Vagina (tissue), 2 donors: ENCODE data around the gene SMYD1. TPM values are rescaled to one million over a fixed set of nuclear protein-coding genes. Genes with fewer than 3 reads are reported as not detected.

Experiments used
- DNase-seq, 2 donors: peaks; one replicate each; pipeline ENCODE4 v3.0.0-alpha.2; 2017; ENCODE audit errors: extremely low spot score in 2 of 2
- H3K27ac ChIP-seq: fragments of 200-600 bp; sonication (generic); one replicate; pipeline ENCODE4 v1.5.1; 2019
- H3K27me3 ChIP-seq: fragments of 200-600 bp; sonication (generic); one replicate; pipeline ENCODE4 v1.5.1; 2019
- H3K36me3 ChIP-seq, 2 donors: fragments of 200-600 bp; sonication (generic); one replicate each; pipeline ENCODE4 v1.5.1; 2017 to 2019
- H3K4me1 ChIP-seq: fragments of 200-600 bp; sonication (generic); one replicate; pipeline ENCODE4 v1.5.1; 2019
- H3K4me3 ChIP-seq, 2 donors: fragments of 200-600 bp; sonication (generic); 1 replicate in 1 of 2; 2 replicates in 1 of 2; pipeline ENCODE4 v1.5.1; 2016 to 2019
- H3K9me3 ChIP-seq: fragments of 200-600 bp; sonication (generic); one replicate; pipeline ENCODE4 v1.5.1; 2019
- POLR2A ChIP-seq, 2 donors: fragments of 450-650 bp; IDR thresholded peaks; one replicate each; pipeline ENCODE4 v1.6.1; 2017; ENCODE audit warnings: antibody characterized with exemption in 2 of 2, mild to moderate bottlenecking in 2 of 2, moderate library complexity in 2 of 2
- POLR2AphosphoS5 ChIP-seq, 2 donors: sonication (generic); formaldehyde crosslinking; IDR thresholded peaks; one replicate each; pipeline ENCODE4 v1.9.0; 2017; ENCODE audit warnings: antibody characterized with exemption in 2 of 2, mild to moderate bottlenecking in 2 of 2, low read depth in 1 of 2; ENCODE audit not compliant: insufficient read depth in 1 of 2
- intact Hi-C: fragments of 100-400 bp; cut with DNase I; formaldehyde crosslinking; loops from one replicate; pipeline ENCODE4 v1.15.1; 2023
- total RNA-seq: library from RNA; depleted of rRNA; stranded (reverse); fragments of >200 nt; gene quantifications from one replicate; pipeline ENCODE4 v1.2.3, GENCODE V29; 2016
- TF ChIP-seq, protein P1 (sequence below), 3 experiments: fragments of 450-650 bp in 2 of 3; fragments of 200-600 bp in 1 of 3; sonication (generic) in 1 of 3; IDR thresholded peaks; one replicate each; pipeline ENCODE4 v1.5.1; 2017 to 2019; ENCODE audit warnings: antibody characterized with exemption in 3 of 3, mild to moderate bottlenecking in 2 of 3, moderate library complexity in 2 of 3

The SMYD1 gene
- total RNA-seq, 1 donor from 2014 or later, result not detected

DNA sequence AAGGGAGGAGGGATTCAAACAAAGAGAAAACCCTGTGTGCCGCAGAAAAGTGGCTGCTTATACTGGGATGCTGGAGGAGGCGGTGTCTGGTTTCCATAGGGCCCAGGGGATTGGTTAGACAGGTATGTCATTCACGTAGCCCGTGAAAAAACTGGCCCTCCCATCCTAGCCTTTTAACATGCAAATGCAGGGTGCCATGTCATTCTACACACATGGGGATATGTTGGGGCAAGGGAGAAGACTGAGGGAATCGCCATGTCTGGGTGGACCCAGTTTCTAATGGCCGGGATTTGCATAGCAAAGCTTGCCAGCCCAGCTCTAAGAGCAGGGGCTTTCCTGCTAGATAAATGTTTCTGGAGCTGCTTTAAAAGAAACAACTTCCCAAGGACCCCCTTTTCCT is 43.1 kb upstream of the SMYD1 start:
- Histone ChIP-seq H3K4me3 (no peak overlapping the region), H3K27me3 (no peaks in the 10 kb centered on the region), H3K27ac (no peak overlapping the region), H3K4me1 (no peaks in the 10 kb centered on the region), H3K36me3 (peaks cover 0 to 21% of the 10 kb centered on the region in 2 donors), H3K9me3 (no peaks in the 10 kb centered on the region)
- no peak for DNase-seq
- TF ChIP-seq POLR2AphosphoS5 (IDR thresholded peaks at IDR 0.05; ENCODE audit: insufficient read depth in 1 of 2, low read depth in 1 of 2), result no peak
- TF ChIP-seq, protein P1, sequence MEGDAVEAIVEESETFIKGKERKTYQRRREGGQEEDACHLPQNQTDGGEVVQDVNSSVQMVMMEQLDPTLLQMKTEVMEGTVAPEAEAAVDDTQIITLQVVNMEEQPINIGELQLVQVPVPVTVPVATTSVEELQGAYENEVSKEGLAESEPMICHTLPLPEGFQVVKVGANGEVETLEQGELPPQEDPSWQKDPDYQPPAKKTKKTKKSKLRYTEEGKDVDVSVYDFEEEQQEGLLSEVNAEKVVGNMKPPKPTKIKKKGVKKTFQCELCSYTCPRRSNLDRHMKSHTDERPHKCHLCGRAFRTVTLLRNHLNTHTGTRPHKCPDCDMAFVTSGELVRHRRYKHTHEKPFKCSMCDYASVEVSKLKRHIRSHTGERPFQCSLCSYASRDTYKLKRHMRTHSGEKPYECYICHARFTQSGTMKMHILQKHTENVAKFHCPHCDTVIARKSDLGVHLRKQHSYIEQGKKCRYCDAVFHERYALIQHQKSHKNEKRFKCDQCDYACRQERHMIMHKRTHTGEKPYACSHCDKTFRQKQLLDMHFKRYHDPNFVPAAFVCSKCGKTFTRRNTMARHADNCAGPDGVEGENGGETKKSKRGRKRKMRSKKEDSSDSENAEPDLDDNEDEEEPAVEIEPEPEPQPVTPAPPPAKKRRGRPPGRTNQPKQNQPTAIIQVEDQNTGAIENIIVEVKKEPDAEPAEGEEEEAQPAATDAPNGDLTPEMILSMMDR (IDR thresholded peaks at IDR 0.05), result no peak
- no peak for TF ChIP-seq POLR2A (IDR thresholded peaks at IDR 0.05)
- intact Hi-C loops, result no loop called here

DNA sequence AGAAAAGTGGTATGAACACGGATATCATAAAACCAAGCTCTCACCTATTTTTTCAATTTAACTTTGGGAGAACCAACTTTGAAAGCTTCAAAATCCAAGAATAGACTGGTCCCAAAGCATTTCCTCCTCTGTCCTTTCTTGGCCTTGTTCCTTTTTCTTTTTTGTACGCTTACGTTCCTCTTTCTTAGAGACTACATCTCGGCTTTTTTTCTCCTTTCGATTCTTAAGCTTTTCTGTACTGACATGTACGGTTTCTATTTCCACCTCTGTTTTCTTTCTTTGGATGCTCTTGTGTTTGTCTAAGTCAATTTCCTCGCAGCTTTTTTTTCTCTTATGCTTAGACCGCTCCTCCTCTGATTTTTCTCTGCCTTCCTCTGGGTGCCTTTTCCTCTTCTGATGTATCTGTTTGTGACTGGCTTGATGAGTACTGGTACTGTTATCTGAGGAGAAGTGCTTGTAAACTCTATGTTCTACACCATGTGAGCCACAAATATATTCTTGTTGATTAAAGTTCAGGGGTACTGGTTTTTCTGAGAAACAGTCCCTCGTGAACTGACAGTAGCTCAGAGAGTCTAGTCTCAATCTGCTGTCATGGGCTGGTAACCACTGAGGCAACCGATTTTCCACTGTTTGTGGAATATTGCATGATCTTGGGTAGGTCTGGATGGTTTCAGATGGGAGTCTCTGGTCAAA is 39.8 kb upstream of the SMYD1 start:
- intact Hi-C loops, result no loop called here
- no peaks in the 10 kb centered on the region for H3K27me3 ChIP-seq
- DNase-seq, result no peak
- peaks cover 0 to 45% of the 10 kb centered on the region in 2 donors for H3K36me3 ChIP-seq
- TF ChIP-seq POLR2A (IDR thresholded peaks at IDR 0.05) (no peak), POLR2AphosphoS5 (IDR thresholded peaks at IDR 0.05; ENCODE audit: insufficient read depth in 1 of 2, low read depth in 1 of 2) (no peak)
- TF ChIP-seq, protein P1 (IDR thresholded peaks at IDR 0.05), result no peak
- H3K4me1 ChIP-seq, result no peaks in the 10 kb centered on the region
- no peak overlapping the region for H3K27ac ChIP-seq
- no peaks in the 10 kb centered on the region for H3K9me3 ChIP-seq
- H3K4me3 ChIP-seq, result no peak overlapping the region

DNA sequence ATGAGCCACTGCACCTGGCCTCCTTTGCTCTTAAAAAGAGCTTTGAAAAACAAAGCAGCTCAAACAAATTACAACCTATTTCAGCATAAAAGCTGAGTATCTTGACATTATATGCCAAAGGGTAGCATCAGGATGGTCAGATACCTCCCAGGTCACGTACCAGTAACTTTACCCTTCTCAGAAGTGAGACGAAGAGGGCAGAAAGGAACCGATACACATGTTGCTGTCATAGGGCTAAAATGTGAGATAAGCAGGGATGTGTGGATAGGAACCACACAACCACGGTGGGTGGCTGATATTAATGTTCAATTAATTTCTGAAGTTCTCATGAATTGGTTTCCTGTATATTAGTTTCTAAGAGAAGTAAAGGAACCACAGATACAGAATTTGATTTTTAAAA is 38.7 kb upstream of the SMYD1 start:
- TF ChIP-seq POLR2AphosphoS5 (IDR thresholded peaks at IDR 0.05; ENCODE audit: insufficient read depth in 1 of 2, low read depth in 1 of 2) (no peak), POLR2A (IDR thresholded peaks at IDR 0.05) (no peak)
- TF ChIP-seq, protein P1 (IDR thresholded peaks at IDR 0.05), result no peak
- H3K9me3 ChIP-seq, result no peaks in the 10 kb centered on the region
- intact Hi-C loops, result no loop called here
- DNase-seq, result no peak
- H3K27ac ChIP-seq, result no peak overlapping the region
- H3K4me3 ChIP-seq, result no peak overlapping the region
- no peaks in the 10 kb centered on the region for H3K4me1 ChIP-seq
- H3K27me3 ChIP-seq, result no peaks in the 10 kb centered on the region
- H3K36me3 ChIP-seq, result peaks cover 0 to 54% of the 10 kb centered on the region in 2 donors

DNA sequence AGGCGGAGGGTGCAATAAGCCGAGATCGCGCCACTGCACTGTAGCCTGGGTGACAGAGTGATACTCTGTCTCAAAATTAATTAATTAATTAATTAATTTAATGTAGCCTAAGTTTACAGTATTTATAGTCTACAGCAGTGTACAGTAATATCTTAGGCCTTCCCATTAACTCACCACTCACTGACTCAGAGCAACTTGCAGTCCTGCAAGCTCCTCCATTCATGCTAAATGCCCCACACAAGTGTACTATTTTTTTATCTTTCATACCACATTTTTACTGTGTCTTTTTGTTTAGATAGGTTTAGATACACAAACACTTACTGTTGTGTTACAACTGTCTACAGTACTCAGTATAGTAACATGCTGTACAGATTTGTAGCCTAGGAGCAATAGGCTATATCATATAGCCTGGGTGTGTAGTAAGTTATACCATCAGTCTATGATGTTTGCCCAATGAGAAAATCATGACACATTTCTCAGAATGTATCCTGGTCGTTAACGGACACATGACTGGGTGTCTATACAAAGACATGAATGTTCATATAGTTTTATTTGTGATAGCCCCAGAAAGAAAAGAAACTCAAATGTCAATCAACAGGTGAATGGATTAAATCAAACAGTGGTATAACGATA is 35.4 kb upstream of the SMYD1 start:
- H3K27ac ChIP-seq, result no peak overlapping the region
- intact Hi-C loops, result no loop called here
- no peaks in the 10 kb centered on the region for H3K27me3 ChIP-seq
- peaks cover 5% of the 10 kb centered on the region for H3K4me1 ChIP-seq
- TF ChIP-seq POLR2AphosphoS5 (IDR thresholded peaks at IDR 0.05; ENCODE audit: insufficient read depth in 1 of 2, low read depth in 1 of 2) (no peak), POLR2A (IDR thresholded peaks at IDR 0.05) (no peak)
- TF ChIP-seq, protein P1 (IDR thresholded peaks at IDR 0.05), result no peak
- no peak for DNase-seq
- no peaks in the 10 kb centered on the region for H3K9me3 ChIP-seq
- no peak overlapping the region for H3K4me3 ChIP-seq
- peaks cover 0 to 64% of the 10 kb centered on the region in 2 donors for H3K36me3 ChIP-seq

DNA sequence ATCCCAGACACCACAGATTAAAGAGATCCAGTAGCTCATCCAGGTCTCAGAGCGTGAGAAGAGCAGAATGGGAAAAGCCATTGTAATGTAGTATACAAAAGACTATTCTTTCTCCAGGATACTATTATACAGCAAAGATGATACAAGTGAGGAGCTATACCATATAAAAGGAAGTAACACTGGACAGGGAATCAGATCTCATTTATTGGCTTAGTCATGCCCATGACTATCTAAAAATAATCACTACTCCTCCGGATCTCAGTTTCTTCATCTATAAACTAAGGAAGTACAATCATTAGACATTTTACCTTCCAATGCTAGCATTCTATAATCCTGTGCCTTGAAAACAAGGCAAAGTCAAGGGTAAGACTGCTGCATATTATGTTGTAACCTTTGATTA is 31.4 kb upstream of the SMYD1 start:
- Histone ChIP-seq H3K9me3 (no peaks in the 10 kb centered on the region), H3K36me3 (peaks cover 0 to 32% of the 10 kb centered on the region in 2 donors), H3K27me3 (no peaks in the 10 kb centered on the region), H3K27ac (no peak overlapping the region), H3K4me1 (peaks cover 5% of the 10 kb centered on the region), H3K4me3 (no peak overlapping the region)
- no peak for DNase-seq
- TF ChIP-seq, protein P1 (IDR thresholded peaks at IDR 0.05), result no peak
- TF ChIP-seq POLR2AphosphoS5 (IDR thresholded peaks at IDR 0.05; ENCODE audit: insufficient read depth in 1 of 2, low read depth in 1 of 2), result no peak
- no peak for TF ChIP-seq POLR2A (IDR thresholded peaks at IDR 0.05)
- intact Hi-C loops, result no loop called here
